GM13976 (cell line): ENCODE results near the gene CENPH.
A peak's percentile ranks its signal among the peaks of the same experiment; 100 is the strongest.

Experiments used
- DNase-seq: peaks from one replicate; pipeline ENCODE4 v3.0.0; 2012; ENCODE audit warnings: low spot score
- CTCF ChIP-seq: IDR thresholded peaks from 2 replicates; pipeline ENCODE4 v1.5.1; 2012; ENCODE audit warnings: borderline replicate concordance, mild to moderate bottlenecking; ENCODE audit not compliant: insufficient read depth; ENCODE audit errors: extremely low read depth, missing control alignments, control extremely low read depth
- in situ Hi-C: fragments of 300-500 bp; cut with MboI; formaldehyde crosslinking; loops from one replicate; pipeline ENCODE4 v1.12.0; 2022; ENCODE audit warnings: low sequenced_read_pairs, mixed read lengths, inconsistent platforms; ENCODE audit not compliant: unreplicated experiment

The CENPH gene

GRCh38 chr5:69209602-69210001 is 20.2 kb downstream of the CENPH start:
- DNase-seq = no peak
- no peak for TF ChIP-seq CTCF
- in situ Hi-C loops = no loop called here

- in situ Hi-C loops = no loop called here
- no peak for DNase-seq
- TF ChIP-seq CTCF = no peak
Observed at GRCh38 chr5:69211200-69211599, 21.8 kb downstream of the CENPH start.

- in situ Hi-C loops = no loop called here
- DNase-seq = no peak
- no peak for TF ChIP-seq CTCF
Observed at GRCh38 chr5:69212022-69212421, 22.6 kb downstream of the CENPH start.

GRCh38 chr5:69213513-69214215 is 24.3 kb downstream of the CENPH start:
- in situ Hi-C loops = no loop called here

GRCh38 chr5:69217151-69217511 is 27.7 kb downstream of the CENPH start:
- in situ Hi-C loops = no loop called here
- DNase-seq = no peak
- no peak for TF ChIP-seq CTCF

More at GRCh38 chr5:69213513-69214215, 24.3 kb downstream of the CENPH start:
- TF ChIP-seq CTCF = no peak
- no peak for DNase-seq

GRCh38 chr5:69217548-69218526 is 28.5 kb downstream of the CENPH start:
- in situ Hi-C loops = no loop called here
- DNase-seq = peak; percentile 99
- TF ChIP-seq CTCF = no peak
